ENCODE measurements around the gene EPB42.
"Not testable (repeated sequence)": the region's sequence is repeated elsewhere in the genome, so short reads cannot be mapped to it uniquely, and the experiment has no call there.

The EPB42 gene

DNA sequence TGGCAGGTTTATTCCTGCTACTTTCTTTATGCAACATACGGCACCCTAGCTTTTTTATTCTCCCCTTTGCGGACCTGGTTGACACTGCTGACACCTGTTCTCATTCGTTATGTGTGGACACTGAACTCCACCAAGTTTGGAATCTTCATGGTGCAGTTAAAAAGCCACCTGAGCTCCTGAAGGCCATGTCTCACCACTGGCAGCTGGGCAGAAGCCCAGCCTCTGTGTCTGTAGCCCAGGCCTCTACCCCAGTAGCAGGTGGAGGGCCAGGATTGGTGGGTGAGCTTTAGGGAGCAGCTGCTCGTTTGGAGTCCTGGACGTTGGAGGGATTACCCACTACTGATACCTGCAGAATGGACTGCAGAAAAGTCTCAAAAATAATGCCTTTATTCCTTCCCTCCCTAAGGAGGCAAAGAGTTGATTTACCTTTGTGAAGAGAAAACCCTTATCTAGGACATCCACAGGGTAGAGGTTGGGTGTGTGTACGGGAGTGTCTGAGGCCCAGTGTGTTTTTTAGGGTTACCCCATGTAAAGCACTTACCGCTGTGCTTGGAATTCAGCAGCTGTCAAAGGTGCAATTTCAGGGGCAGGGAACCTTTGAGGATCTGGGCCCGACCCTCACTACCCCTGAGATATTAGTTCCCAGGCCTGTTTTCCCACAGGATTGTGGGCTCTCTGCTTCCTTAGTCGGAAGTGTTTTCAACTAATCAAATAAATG, 36.3 kb downstream of the EPB42 start:
- peak overlapping the region; percentile 87 for H3K4me3 ChIP-seq (ENCODE audit: low read depth, low read length)
- peaks cover 6% of the 10 kb centered on the region; the same call in 1 of the 2 replicates for H3K36me3 ChIP-seq (ENCODE audit: control insufficient read depth, insufficient read depth, low read length)
- H3K9me3 ChIP-seq (ENCODE audit: control insufficient read depth, insufficient read depth, low read length) = no peaks in the 10 kb centered on the region
- H3K27me3 ChIP-seq (ENCODE audit: control insufficient read depth, insufficient read depth, low read length) = no peaks in the 10 kb centered on the region
- H3K9ac ChIP-seq (ENCODE audit: low read depth, low read length) = no peak overlapping the region
- H3K27ac ChIP-seq (ENCODE audit: low read depth, low read length) = peak overlapping the region; percentile 91
- H3K4me1 ChIP-seq (ENCODE audit: control insufficient read depth, insufficient read depth, low read length) = peaks cover 10% of the 10 kb centered on the region

DNA sequence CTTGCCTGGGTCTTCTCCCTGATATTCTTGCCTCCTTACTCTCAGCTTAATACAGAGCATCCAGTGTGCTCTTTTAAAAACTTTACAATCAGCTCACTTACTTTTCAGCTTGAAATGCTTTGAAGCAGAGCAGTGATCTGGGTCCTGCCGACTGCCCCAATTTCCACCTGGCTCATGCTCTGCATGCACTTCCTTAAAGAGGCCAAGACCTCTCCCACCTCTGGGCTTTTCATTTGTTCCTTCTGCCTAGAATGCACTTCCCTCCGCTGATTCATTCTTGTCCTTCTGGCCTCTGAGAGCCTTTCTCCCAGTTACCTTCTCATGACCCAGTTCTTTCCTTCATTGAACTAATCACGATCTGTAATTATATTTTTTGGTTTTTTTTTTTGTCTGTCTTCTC, 37.5 kb downstream of the EPB42 start:
- no peak overlapping the region for H3K9ac ChIP-seq (ENCODE audit: low read depth, low read length)
- H3K4me3 ChIP-seq (ENCODE audit: low read depth, low read length) = no peak overlapping the region
- no peaks in the 10 kb centered on the region for H3K9me3 ChIP-seq (ENCODE audit: control insufficient read depth, insufficient read depth, low read length)
- H3K4me1 ChIP-seq (ENCODE audit: control insufficient read depth, insufficient read depth, low read length) = peaks cover 10% of the 10 kb centered on the region
- H3K36me3 ChIP-seq (ENCODE audit: control insufficient read depth, insufficient read depth, low read length) = no peaks in the 10 kb centered on the region
- H3K27ac ChIP-seq (ENCODE audit: low read depth, low read length) = no peak overlapping the region
- H3K27me3 ChIP-seq (ENCODE audit: control insufficient read depth, insufficient read depth, low read length) = no peaks in the 10 kb centered on the region

DNA sequence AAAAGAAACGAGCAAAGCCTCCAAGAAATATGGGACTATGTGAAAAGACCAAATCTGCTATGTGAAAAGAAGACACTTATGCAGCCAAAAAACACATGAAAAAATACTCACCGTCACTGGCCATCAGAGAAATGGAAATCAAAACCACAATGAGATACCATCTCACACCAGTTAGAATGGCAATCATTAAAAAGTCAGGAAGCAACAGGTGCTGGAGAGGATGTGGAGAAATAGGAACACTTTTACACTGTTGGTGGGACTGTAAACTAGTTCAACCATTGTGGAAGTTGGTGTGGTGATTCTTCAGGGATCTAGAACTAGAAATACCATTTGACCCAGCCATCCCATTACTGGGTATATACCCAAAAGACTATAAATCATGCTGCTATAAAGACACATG, 43.7 kb downstream of the EPB42 start:
- not testable (repeated sequence) for H3K36me3 ChIP-seq (ENCODE audit: control insufficient read depth, insufficient read depth, low read length); H3K4me3 ChIP-seq (ENCODE audit: low read depth, low read length); H3K27ac ChIP-seq (ENCODE audit: low read depth, low read length); H3K9ac ChIP-seq (ENCODE audit: low read depth, low read length); H3K4me1 ChIP-seq (ENCODE audit: control insufficient read depth, insufficient read depth, low read length); H3K27me3 ChIP-seq (ENCODE audit: control insufficient read depth, insufficient read depth, low read length)
- peaks cover 16% of the 10 kb centered on the region for H3K9me3 ChIP-seq (ENCODE audit: control insufficient read depth, insufficient read depth, low read length)

DNA sequence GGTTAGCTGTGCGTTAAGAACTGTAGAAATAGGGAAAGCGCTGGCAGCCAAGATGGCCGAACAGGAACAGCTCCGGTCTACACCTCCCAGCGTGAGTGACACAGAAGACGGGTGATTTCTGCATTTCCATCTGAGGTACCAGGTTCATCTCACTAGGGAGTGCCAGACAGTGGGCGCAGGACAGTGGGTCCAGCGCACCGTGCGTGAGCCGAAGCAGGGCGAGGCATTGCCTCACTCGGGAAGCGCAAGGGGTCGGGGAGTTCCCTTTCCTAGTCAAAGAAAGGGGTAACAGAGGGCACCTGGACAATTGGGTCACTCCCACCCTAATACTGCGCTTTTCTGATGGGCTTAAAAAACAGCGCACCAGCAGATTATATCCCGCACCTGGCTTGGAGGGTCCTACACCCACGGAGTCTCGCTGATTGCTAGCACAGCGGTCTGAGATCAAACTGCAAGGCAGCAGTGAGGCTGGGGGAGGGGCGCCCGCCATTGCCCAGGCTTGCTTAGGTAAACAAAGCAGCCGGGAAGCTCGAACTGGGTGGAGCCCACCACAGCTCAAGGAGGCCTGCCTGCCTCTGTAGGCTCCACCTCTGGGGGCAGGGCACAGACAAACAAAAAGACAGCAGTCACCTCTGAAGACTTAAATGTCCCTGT, 45.0 kb downstream of the EPB42 start:
- H3K4me3 ChIP-seq (ENCODE audit: low read depth, low read length); H3K9ac ChIP-seq (ENCODE audit: low read depth, low read length); H3K36me3 ChIP-seq (ENCODE audit: control insufficient read depth, insufficient read depth, low read length); H3K27ac ChIP-seq (ENCODE audit: low read depth, low read length); H3K27me3 ChIP-seq (ENCODE audit: control insufficient read depth, insufficient read depth, low read length); H3K4me1 ChIP-seq (ENCODE audit: control insufficient read depth, insufficient read depth, low read length): not testable (repeated sequence)
- H3K9me3 ChIP-seq (ENCODE audit: control insufficient read depth, insufficient read depth, low read length) = peaks cover 16% of the 10 kb centered on the region

DNA sequence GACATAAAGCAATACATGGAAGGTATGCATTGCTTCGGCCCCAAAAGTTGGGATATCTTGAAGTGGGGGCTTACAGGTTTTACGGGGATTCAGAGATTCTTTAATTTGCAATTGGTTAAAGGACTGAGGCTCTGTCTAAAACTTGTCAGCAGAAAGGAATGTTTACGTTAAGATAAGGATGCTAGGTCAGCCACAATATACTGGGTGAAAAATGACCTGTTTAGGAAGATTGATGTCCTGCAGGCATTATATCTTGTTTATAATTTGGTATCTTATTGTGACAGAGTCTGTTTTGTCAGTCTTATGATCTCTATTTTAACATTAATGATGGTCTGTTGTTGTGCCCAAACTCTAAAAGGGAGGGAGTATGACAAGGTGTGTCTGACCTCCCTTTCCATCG, 50.9 kb downstream of the EPB42 start:
- no peak overlapping the region for H3K9ac ChIP-seq (ENCODE audit: low read depth, low read length)
- no peaks in the 10 kb centered on the region for H3K4me1 ChIP-seq (ENCODE audit: control insufficient read depth, insufficient read depth, low read length)
- H3K27me3 ChIP-seq (ENCODE audit: control insufficient read depth, insufficient read depth, low read length) = no peaks in the 10 kb centered on the region
- peaks cover 8% of the 10 kb centered on the region; the same call in 1 of the 2 replicates for H3K36me3 ChIP-seq (ENCODE audit: control insufficient read depth, insufficient read depth, low read length)
- H3K9me3 ChIP-seq (ENCODE audit: control insufficient read depth, insufficient read depth, low read length) = peaks cover 9% of the 10 kb centered on the region
- no peak overlapping the region for H3K27ac ChIP-seq (ENCODE audit: low read depth, low read length)
- H3K4me3 ChIP-seq (ENCODE audit: low read depth, low read length) = no peak overlapping the region

DNA sequence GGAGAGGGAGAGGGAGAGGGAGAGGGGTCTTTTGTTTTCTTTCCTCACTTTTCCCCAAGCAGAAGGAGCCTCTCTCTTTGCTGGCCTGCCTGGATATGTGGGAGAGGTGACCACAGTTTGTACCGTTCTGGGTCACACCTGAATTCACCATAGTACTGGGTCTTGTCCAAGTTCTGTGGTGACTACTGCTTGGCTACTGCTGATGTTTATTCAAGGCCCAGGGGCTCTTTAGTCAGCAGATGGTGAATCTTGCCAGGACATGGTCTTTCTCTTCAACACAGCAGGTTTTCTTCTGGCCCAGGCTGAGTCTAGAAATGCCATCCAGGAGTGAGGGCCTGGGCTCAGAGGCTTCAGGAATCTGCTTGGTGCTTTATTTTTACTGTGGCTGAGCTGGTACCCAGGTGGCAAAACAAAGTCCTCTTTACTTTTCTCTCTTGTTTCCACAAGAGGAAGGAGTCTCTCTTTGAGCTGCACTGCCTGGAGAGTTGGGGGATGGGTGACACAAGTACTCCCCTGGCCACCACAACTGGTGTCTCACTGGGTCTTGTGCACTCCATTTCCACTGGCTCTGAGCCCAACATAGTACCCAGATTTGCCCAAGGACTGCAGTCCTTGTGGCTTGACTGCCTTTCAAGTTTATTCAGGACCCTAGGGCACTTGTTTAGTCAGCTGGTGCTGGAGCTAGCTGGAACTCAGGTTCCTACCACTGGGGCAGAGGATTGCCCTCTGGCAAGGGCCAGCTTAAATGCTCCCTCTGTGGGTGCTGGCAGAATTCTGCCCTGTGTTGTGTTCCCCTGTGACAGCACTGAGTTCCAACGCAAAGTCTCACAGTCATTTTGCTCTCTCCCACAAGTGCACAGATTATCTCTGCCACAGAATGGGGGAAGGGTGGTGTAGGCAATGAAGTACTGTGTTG, 52.4 kb downstream of the EPB42 start:
- Histone ChIP-seq H3K4me3 (ENCODE audit: low read depth, low read length) (no peak overlapping the region), H3K9me3 (ENCODE audit: control insufficient read depth, insufficient read depth, low read length) (peaks cover 6% of the 10 kb centered on the region), H3K27ac (ENCODE audit: low read depth, low read length) (no peak overlapping the region), H3K36me3 (ENCODE audit: control insufficient read depth, insufficient read depth, low read length) (peaks cover 3% of the 10 kb centered on the region; the same call in 1 of the 2 replicates), H3K4me1 (ENCODE audit: control insufficient read depth, insufficient read depth, low read length) (no peaks in the 10 kb centered on the region), H3K9ac (ENCODE audit: low read depth, low read length) (no peak overlapping the region), H3K27me3 (ENCODE audit: control insufficient read depth, insufficient read depth, low read length) (no peaks in the 10 kb centered on the region)

DNA sequence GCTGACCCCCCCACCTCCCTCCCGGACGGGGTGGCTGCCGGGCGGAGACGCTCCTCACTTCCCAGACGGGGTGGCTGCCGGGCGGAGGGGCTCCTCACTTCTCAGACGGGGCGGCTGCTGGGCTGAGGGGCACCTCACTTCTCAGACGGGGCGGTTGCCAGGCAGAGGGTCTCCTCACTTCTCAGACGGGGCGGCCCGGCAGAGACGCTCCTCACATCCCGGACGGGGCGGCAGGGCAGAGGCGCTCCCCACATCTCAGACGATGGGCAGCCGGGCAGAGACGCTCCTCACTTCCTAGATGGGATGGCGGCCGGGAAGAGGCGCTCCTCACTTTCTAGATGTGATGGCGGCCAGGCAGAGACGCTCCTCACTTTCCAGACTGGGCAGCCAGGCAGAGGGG, 53.6 kb downstream of the EPB42 start:
- H3K4me3 ChIP-seq (ENCODE audit: low read depth, low read length); H3K9me3 ChIP-seq (ENCODE audit: control insufficient read depth, insufficient read depth, low read length); H3K4me1 ChIP-seq (ENCODE audit: control insufficient read depth, insufficient read depth, low read length); H3K36me3 ChIP-seq (ENCODE audit: control insufficient read depth, insufficient read depth, low read length); H3K27ac ChIP-seq (ENCODE audit: low read depth, low read length); H3K27me3 ChIP-seq (ENCODE audit: control insufficient read depth, insufficient read depth, low read length); H3K9ac ChIP-seq (ENCODE audit: low read depth, low read length): not testable (repeated sequence)

DNA sequence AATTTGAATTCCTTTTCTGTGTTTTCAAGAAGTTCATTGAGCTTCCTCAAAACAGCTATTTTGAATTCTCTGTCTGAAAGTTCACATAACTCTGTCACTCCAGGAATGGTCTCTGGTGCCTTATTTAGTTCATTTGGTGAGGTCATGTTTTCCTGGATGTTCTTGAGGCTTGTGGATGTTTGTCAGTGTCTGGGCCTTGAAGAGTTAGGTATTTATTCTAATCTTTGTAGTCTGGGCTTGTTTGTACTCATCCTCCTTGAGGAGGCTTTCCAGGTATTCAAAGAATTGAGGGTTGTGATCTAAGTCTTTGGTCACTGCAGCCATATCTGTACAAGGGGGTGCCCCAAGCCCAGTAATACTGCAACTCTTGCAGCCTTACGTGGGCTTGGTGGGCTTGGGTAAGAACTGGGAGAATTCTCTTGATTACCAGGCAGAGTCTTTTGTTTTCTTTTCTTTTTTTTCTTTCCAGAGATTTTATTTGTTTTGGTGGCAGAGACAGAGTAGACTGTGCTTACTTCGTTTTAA, 55.0 kb downstream of the EPB42 start:
- no peak overlapping the region for H3K27ac ChIP-seq (ENCODE audit: low read depth, low read length)
- peaks cover 3% of the 10 kb centered on the region; the same call in 1 of the 2 replicates for H3K9me3 ChIP-seq (ENCODE audit: control insufficient read depth, insufficient read depth, low read length)
- no peaks in the 10 kb centered on the region for H3K27me3 ChIP-seq (ENCODE audit: control insufficient read depth, insufficient read depth, low read length)
- no peak overlapping the region for H3K9ac ChIP-seq (ENCODE audit: low read depth, low read length)
- H3K4me1 ChIP-seq (ENCODE audit: control insufficient read depth, insufficient read depth, low read length) = no peaks in the 10 kb centered on the region
- no peak overlapping the region for H3K4me3 ChIP-seq (ENCODE audit: low read depth, low read length)
- H3K36me3 ChIP-seq (ENCODE audit: control insufficient read depth, insufficient read depth, low read length) = 0 out of 2 replicates have a peak, but pooled peaks cover 3% of the 10 kb centered on the region

DNA sequence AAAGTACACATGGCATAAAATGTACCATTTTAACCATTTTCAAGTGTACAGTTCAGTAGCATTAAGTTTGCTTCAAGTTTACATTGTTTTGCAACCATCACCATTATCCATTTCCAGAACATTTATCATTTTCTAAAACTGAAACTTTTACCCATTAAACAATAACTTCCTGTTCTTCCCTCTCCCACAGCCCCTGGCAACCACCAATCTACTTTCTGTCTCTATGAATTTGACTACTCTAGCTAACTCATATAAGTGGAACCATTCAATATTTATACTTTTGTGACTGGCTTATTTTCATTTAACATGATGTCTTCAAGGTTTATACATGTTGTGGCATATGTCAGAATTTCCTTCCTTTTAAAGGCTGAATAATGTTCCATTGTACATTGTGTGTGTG, 67.5 kb downstream of the EPB42 start:
- peaks cover 26% of the 10 kb centered on the region for H3K36me3 ChIP-seq (ENCODE audit: control insufficient read depth, insufficient read depth, low read length)
- no peak overlapping the region for H3K27ac ChIP-seq (ENCODE audit: low read depth, low read length)
- H3K27me3 ChIP-seq (ENCODE audit: control insufficient read depth, insufficient read depth, low read length) = no peaks in the 10 kb centered on the region
- H3K9ac ChIP-seq (ENCODE audit: low read depth, low read length) = no peak overlapping the region
- no peak overlapping the region for H3K4me3 ChIP-seq (ENCODE audit: low read depth, low read length)
- no peaks in the 10 kb centered on the region for H3K9me3 ChIP-seq (ENCODE audit: control insufficient read depth, insufficient read depth, low read length)
- no peaks in the 10 kb centered on the region for H3K4me1 ChIP-seq (ENCODE audit: control insufficient read depth, insufficient read depth, low read length)

DNA sequence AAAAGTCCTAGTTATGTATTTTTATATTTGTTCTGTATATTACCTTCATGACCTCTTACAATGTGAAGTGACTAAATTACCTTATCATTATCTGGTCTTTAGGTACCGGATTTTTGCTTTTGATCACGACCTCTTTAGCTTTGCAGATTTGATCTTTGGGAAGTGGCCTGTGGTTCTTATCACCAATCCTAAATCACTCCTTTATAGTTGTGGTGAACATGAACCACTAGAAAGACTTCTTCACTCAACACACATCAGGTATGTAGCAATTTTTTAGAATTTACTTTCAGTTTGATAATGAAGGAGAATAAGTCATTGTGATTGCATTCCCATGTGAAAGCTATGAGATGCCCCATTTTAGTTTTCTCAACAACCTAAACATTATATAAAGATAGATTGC, 69.1 kb downstream of the EPB42 start:
- Histone ChIP-seq H3K36me3 (ENCODE audit: control insufficient read depth, insufficient read depth, low read length) (peaks cover 26% of the 10 kb centered on the region), H3K4me3 (ENCODE audit: low read depth, low read length) (no peak overlapping the region), H3K27ac (ENCODE audit: low read depth, low read length) (no peak overlapping the region)

More for the DNA sequence above, 69.1 kb downstream of the EPB42 start:
- H3K9me3 ChIP-seq (ENCODE audit: control insufficient read depth, insufficient read depth, low read length) = no peaks in the 10 kb centered on the region
- H3K27me3 ChIP-seq (ENCODE audit: control insufficient read depth, insufficient read depth, low read length) = no peaks in the 10 kb centered on the region
- no peak overlapping the region for H3K9ac ChIP-seq (ENCODE audit: low read depth, low read length)
- no peaks in the 10 kb centered on the region for H3K4me1 ChIP-seq (ENCODE audit: control insufficient read depth, insufficient read depth, low read length)

All from HUES48 (cell line).